Globus pallidus (tissue), 1 donor: ENCODE data around the gene MSLN.

Source experiments
- DNase-seq: peaks from one replicate; pipeline ENCODE4 v3.0.0-alpha.2; 2015; ENCODE audit warnings: low spot score

The MSLN gene

GRCh38 chr16:776824-777223 is 16.3 kb downstream of the MSLN start:
- DNase-seq = no peak

GRCh38 chr16:777826-778225 is 17.3 kb downstream of the MSLN start:
- no peak for DNase-seq

- no peak for DNase-seq
These were observed 17.9 kb downstream of the MSLN start for GRCh38 chr16:778447-778846.

- DNase-seq = no peak
These were observed 18.5 kb downstream of the MSLN start for GRCh38 chr16:778909-779527.

GRCh38 chr16:779561-779960 is 19.0 kb downstream of the MSLN start:
- DNase-seq = no peak

GRCh38 chr16:780296-780695 is 19.8 kb downstream of the MSLN start:
- DNase-seq = no peak

GRCh38 chr16:781346-782010 is 20.9 kb downstream of the MSLN start:
- DNase-seq = no peak

- DNase-seq = no peak
These were observed 21.7 kb downstream of the MSLN start for GRCh38 chr16:782258-782657.

- DNase-seq = no peak
These were observed 22.4 kb downstream of the MSLN start for GRCh38 chr16:782766-783403.

GRCh38 chr16:783404-784161 is 23.0 kb downstream of the MSLN start:
- DNase-seq = no peak

- DNase-seq = no peak
These were observed 23.9 kb downstream of the MSLN start for GRCh38 chr16:784431-784830.

GRCh38 chr16:785563-786535 is 25.3 kb downstream of the MSLN start:
- peak; percentile 26 for DNase-seq

- no peak for DNase-seq
These were observed 26.9 kb downstream of the MSLN start for GRCh38 chr16:787321-787966.

- DNase-seq = no peak
These were observed 27.5 kb downstream of the MSLN start, which contains the start of gene RPUSD1 for GRCh38 chr16:787978-788398. TSS of gene RPUSD1 (minus strand) at chr16:788381. CDS start at chr16:787737, 644 bp downstream.

GRCh38 chr16:788399-789126 is 28.0 kb downstream of the MSLN start, which contains the start of gene CHTF18:
TSS of gene CHTF18 (plus strand) at chr16:788620. CDS start at chr16:788685, 65 bp downstream.
- peak; percentile 89 for DNase-seq

- no peak for DNase-seq
These were observed 28.8 kb downstream of the MSLN start for GRCh38 chr16:789191-789850.

- no peak for DNase-seq
These were observed 29.6 kb downstream of the MSLN start for GRCh38 chr16:790086-790485.

GRCh38 chr16:791131-791530 is 30.6 kb downstream of the MSLN start:
- no peak for DNase-seq

GRCh38 chr16:792221-792995 is 31.9 kb downstream of the MSLN start:
- DNase-seq = no peak
